Neural crest cell (in vitro differentiated cells): ENCODE data around the gene HNRNPUL1. TPM values are rescaled to one million over a fixed set of nuclear protein-coding genes. Genes with fewer than 3 reads are reported as not detected.
A peak's percentile ranks its signal among the peaks of the same experiment; 100 is the strongest.

Experiments
- DNase-seq: peaks from one replicate; pipeline ENCODE4 v3.0.0; 2021; ENCODE audit warnings: low read depth, mixed read lengths, low spot score
- H3K27ac Mint-ChIP-seq: one replicate; pipeline ENCODE4 v1.8.0; 2021; ENCODE audit warnings: mild to moderate bottlenecking, mixed read lengths; ENCODE audit not compliant: unreplicated experiment
- H3K27me3 Mint-ChIP-seq: 2 replicates; pipeline ENCODE4 v1.8.0; 2021; ENCODE audit warnings: low read depth, mild to moderate bottlenecking, mixed read lengths
- H3K36me3 Mint-ChIP-seq: 2 replicates; pipeline ENCODE4 v1.8.0; 2021; ENCODE audit warnings: low read depth, mild to moderate bottlenecking, mixed read lengths
- H3K4me1 Mint-ChIP-seq: 2 replicates; pipeline ENCODE4 v1.8.0; 2021; ENCODE audit warnings: mixed read lengths
- H3K4me3 Mint-ChIP-seq: one replicate; pipeline ENCODE4 v1.8.0; 2021; ENCODE audit warnings: mild to moderate bottlenecking, mixed read lengths
- H3K9me3 Mint-ChIP-seq: 2 replicates; pipeline ENCODE4 v1.8.0; 2021; ENCODE audit warnings: mixed read lengths
- total RNA-seq: library from RNA; stranded (reverse); gene quantifications from 2 replicates; pipeline ENCODE4 v1.2.1, GENCODE V29; 2021
- TF ChIP-seq, protein P1 (sequence below): fragments of 200-600 bp; sonication (generic); conservative IDR thresholded peaks from 2 replicates; pipeline ENCODE4 v1.5.0; 2021; ENCODE audit warnings: antibody characterized with exemption, mild to moderate bottlenecking

Gene HNRNPUL1
- total RNA-seq, 1 donor from 2014 or later = 306 TPM

DNA sequence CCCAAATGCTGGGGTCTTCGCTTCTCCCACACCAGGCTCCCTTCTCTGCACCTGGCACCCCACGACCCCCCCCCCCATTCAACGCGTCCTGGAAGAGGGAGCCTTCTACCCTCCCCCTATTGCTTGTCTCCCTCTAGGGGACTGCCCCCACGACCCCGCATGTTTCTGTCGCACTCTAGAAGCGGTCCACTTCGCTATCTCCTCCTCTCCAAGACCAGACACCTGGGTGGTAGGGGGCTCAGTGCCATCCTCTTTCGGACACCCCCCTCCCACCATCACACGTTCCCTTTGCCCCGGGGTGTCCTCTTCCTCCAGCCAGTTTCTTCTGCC is 88.1 kb downstream of the HNRNPUL1 start:
- TF ChIP-seq, protein P1, sequence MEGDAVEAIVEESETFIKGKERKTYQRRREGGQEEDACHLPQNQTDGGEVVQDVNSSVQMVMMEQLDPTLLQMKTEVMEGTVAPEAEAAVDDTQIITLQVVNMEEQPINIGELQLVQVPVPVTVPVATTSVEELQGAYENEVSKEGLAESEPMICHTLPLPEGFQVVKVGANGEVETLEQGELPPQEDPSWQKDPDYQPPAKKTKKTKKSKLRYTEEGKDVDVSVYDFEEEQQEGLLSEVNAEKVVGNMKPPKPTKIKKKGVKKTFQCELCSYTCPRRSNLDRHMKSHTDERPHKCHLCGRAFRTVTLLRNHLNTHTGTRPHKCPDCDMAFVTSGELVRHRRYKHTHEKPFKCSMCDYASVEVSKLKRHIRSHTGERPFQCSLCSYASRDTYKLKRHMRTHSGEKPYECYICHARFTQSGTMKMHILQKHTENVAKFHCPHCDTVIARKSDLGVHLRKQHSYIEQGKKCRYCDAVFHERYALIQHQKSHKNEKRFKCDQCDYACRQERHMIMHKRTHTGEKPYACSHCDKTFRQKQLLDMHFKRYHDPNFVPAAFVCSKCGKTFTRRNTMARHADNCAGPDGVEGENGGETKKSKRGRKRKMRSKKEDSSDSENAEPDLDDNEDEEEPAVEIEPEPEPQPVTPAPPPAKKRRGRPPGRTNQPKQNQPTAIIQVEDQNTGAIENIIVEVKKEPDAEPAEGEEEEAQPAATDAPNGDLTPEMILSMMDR = no peak
- H3K27ac Mint-ChIP-seq = no peak overlapping the region
- H3K36me3 Mint-ChIP-seq = peaks cover 3% of the 10 kb centered on the region
- H3K9me3 Mint-ChIP-seq = no peaks in the 10 kb centered on the region
- peaks cover 30% of the 10 kb centered on the region for H3K4me1 Mint-ChIP-seq
- no peak for DNase-seq
- peaks cover 57% of the 10 kb centered on the region for H3K27me3 Mint-ChIP-seq
- peak overlapping the region; percentile 83 for H3K4me3 Mint-ChIP-seq

DNA sequence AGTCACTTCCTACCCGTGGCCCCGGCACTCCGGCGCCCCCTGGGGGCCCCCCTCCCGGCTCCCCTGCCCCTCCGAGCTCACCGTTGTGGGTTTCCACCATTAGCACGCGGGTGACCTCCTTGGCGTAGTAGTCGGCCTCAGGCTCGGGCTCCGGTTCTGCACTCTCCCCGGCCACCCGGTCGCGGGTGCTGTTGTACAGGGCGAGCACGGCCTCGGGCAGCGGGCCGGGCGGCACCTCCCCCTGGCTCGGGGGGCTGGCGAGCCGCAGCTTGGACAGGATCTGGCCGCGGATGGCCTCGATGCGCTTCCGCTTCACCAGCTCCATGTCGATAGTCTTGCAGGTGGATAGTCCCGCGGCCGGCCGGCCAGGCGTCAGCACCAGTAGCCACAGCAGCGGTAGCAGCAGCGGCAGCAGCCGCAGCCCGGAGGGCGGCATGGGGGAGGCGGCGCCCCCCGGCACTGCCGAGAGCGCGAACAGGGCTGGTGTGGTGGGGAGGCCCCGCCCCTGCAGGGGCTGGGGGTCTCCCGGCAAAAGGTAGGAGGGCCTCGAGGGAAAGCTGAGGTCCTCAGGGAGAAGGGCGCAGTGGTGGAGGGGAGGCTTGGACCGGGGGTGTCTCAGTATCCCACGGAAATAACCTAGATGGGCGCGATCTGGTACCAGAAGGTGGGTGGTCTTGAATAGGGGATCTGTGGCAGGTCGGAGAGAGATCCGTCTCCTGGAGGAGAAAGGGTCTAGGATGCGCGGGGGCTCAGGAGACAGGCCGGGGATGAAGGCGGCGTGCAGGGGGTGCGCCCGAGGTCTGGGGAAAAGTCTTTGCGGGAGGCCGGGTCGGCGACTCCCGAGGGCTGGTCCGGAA is 88.7 kb downstream of the HNRNPUL1 start:
- no peaks in the 10 kb centered on the region for H3K9me3 Mint-ChIP-seq
- peak; percentile 40 for DNase-seq
- H3K27ac Mint-ChIP-seq = no peak overlapping the region
- peak overlapping the region; percentile 93 for H3K4me3 Mint-ChIP-seq
- TF ChIP-seq, protein P1 = no peak
- H3K4me1 Mint-ChIP-seq = peaks cover 30% of the 10 kb centered on the region
- peaks cover 57% of the 10 kb centered on the region for H3K27me3 Mint-ChIP-seq
- peaks cover 3% of the 10 kb centered on the region for H3K36me3 Mint-ChIP-seq

DNA sequence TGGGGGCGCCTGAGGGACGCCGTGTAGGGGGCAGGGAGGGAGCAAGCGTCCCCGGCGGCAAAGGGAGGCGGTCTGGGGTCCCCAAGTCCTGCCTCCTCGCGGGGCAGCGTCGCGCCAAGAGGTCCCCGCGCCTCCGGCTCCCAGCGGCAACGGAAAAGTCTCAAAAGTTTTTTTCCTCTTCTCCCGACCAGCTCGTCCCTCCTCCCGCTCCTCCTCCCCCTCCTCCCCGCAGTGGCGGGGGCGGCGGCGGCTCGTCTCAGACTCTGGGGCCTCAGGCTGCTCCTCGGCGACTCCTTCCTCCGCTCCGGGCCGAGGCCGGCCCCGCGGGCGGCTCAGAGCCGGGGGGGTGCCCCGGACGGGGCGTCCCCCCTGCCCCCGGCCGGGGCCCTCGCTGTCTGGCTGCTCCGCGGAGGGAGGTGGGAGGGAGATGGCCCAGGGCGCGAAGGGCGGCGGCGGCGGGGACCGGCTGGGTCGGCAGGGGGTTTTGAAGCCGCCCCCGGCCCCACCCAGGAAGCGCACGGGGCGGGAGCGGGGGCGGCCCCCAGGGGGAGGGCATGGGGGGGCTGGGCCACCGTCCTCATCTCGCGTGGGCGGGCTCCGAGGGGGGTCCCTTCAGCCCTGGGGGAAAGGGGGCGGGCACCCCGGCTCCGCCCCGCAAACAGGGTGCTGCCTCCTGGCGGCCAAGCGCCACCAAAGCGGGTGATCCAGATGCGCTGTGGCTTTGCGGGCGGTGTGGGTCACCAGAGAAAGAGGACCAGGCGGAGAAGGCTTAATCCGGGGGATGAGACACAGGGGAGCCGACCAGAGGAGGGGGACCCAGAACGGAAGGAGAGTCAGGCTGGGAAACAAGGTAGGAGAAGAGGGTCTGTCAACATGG is 89.5 kb downstream of the HNRNPUL1 start, which contains the start of gene TGFB1:
TSS of gene TGFB1 (minus strand) at position 457 of the 877 bp plus-strand sequence. CDS start 878 bp downstream, outside the sequence.
- no peaks in the 10 kb centered on the region for H3K9me3 Mint-ChIP-seq
- TF ChIP-seq, protein P1 = peak; percentile 89
- H3K36me3 Mint-ChIP-seq = peaks cover 3% of the 10 kb centered on the region
- H3K4me1 Mint-ChIP-seq = peaks cover 30% of the 10 kb centered on the region
- H3K27ac Mint-ChIP-seq = no peak within 1 kb of the TSS
- peak within 1 kb of the TSS; percentile 93 for H3K4me3 Mint-ChIP-seq
- H3K27me3 Mint-ChIP-seq = peaks cover 57% of the 10 kb centered on the region
- peak; percentile 67 for DNase-seq

DNA sequence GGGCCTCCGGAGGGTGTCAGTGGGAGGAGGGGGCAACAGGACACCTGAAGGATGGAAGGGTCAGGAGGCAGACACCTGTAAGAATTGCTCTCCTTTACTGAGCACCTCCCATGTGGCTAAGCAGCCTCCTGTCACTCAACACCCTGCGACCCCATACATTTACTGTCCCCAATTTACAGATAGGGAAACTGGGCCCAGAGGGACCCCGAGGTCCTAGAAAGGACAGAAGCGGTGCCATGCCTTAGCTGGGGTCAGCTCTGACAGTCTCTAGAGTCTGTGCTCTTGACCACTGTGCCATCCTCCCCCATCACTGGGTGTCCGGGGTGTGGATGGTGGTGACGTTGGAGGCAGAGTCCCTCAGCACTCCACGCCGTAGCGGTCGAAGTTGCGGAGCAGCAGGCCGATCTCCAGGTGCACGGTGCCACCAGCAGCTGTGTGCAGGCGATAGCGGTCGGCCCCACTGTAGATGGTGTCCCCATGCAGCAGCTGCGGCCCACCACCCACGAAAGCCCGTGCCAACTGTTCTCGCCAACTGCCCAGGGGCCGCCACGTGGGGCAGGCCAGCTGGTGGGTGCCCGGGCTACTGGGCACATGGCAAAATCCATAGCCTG is 90.3 kb downstream of the HNRNPUL1 start:
- no peak for DNase-seq
- TF ChIP-seq, protein P1 = peak; percentile 5
- Mint-ChIP-seq H3K27ac (no peak overlapping the region), H3K27me3 (peaks cover 52% of the 10 kb centered on the region), H3K4me3 (peak overlapping the region; percentile 83), H3K4me1 (peaks cover 30% of the 10 kb centered on the region), H3K9me3 (no peaks in the 10 kb centered on the region), H3K36me3 (peaks cover 3% of the 10 kb centered on the region)

DNA sequence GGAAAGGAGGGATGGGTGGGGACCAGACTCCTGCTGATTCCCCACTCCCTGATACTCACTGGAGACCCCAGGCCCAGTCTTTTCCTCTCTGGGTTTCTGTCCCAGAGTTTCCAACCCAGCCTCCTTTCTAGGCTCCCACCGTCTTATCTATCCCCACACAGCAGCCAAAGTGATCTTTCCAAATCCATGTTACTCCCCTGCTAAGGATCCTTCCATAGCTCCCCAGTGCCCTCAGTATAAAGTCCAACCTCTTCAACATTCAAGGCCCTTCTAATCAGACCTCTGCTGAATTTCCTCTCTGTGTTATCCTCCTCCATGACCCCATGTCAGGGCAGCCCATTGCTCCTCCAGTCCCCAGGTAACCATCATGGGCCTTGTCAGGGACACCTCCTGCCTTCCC is 90.9 kb downstream of the HNRNPUL1 start:
- Mint-ChIP-seq H3K4me3 (peak overlapping the region; percentile 66), H3K27me3 (peaks cover 46% of the 10 kb centered on the region), H3K4me1 (peaks cover 30% of the 10 kb centered on the region), H3K9me3 (no peaks in the 10 kb centered on the region), H3K27ac (no peak overlapping the region), H3K36me3 (peaks cover 3% of the 10 kb centered on the region)
- TF ChIP-seq, protein P1 = no peak
- DNase-seq = no peak
